GM12878 (cell line): Measurements from ENCODE around the gene CNPY1. TPM values are rescaled to one million over a fixed set of nuclear protein-coding genes. Genes with fewer than 3 reads are reported as not detected.

Experiments used
- ATAC-seq: fragments of 200-7000 bp; cut with Tn5 transposase; 3 replicates; pipeline ENCODE4 v1.9.1; 2020; ENCODE audit warnings: mild to moderate bottlenecking, moderate library complexity
- BruUV-seq: library from RNA; stranded (reverse); fragments of 400-500 nt; replicated peaks from 2 replicates; lab custom pipeline; 2021; lab: Mats Ljungman, UMichigan
- CTCF ChIA-PET: fragments of 300-600 bp; sonication (Branson Sonifier 250); formaldehyde crosslinking; extraction: SDS; loops from one replicate; lab custom pipeline; 2021; ENCODE audit warnings: inconsistent platforms; lab: Yijun Ruan, JAX
- POLR2A ChIA-PET: fragments of 350-600 bp; formaldehyde crosslinking; extraction: SDS; loops from one replicate; lab custom pipeline; 2021; ENCODE audit warnings: inconsistent platforms; lab: Charles Lee
- RAD21 ChIA-PET: fragments of 300-600 bp; sonication (Branson Sonifier 250); formaldehyde crosslinking; loops from one replicate; lab custom pipeline; 2023; ENCODE audit warnings: antibody characterized with exemption; ENCODE audit not compliant: unreplicated experiment; lab: Charles Lee
- SMC1A ChIA-PET: fragments of 300-600 bp; sonication (Branson Sonifier 250); formaldehyde crosslinking; loops from one replicate; lab custom pipeline; 2023; ENCODE audit not compliant: unreplicated experiment, uncharacterized antibody; lab: Charles Lee
- DNase-seq: peaks from one replicate; pipeline ENCODE4 v3.0.0-alpha.2; 2011; ENCODE audit warnings: low read depth, low spot score
- FAIRE-seq: peaks from 3 replicates; lab custom pipeline; 2011; peaks lifted over from hg19 to GRCh38; lab: Jason Lieb, UNC
- H2AFZ ChIP-seq: 2 replicates; pipeline ENCODE4 v1.6.0; 2011; ENCODE audit warnings: low read depth, low read length, control low read depth; ENCODE audit not compliant: control insufficient read depth
- H3K27ac ChIP-seq: 2 replicates; pipeline ENCODE4 v1.5.1; 2011; ENCODE audit warnings: control low read depth; ENCODE audit not compliant: control insufficient read depth, insufficient read depth
- H3K27me3 ChIP-seq, 2 experiments: replicated peaks in 1 of 2; 2 replicates each; pipeline versions ENCODE4 v1.6.0 to v1.6.1; 2011; ENCODE audit warnings: low read length in 1 of 2; ENCODE audit not compliant: control insufficient read depth in 2 of 2, insufficient read depth in 2 of 2
- H3K36me3 ChIP-seq, 2 experiments: 2 replicates each; pipeline ENCODE4 v1.5.1; 2011; ENCODE audit warnings: low read length in 1 of 2; ENCODE audit not compliant: control insufficient read depth in 2 of 2, insufficient read depth in 2 of 2
- H3K4me1 ChIP-seq: 2 replicates; pipeline ENCODE4 v1.6.1; 2011; ENCODE audit warnings: mild to moderate bottlenecking, low read length, moderate library complexity, mixed read lengths; ENCODE audit not compliant: control insufficient read depth, insufficient read depth
- H3K4me2 ChIP-seq: 2 replicates; pipeline ENCODE4 v1.6.0; 2011; ENCODE audit warnings: control low read depth; ENCODE audit not compliant: control insufficient read depth, insufficient read depth
- H3K4me3 ChIP-seq: fragments of 200-600 bp; sonication (generic); 2 replicates; pipeline ENCODE4 v1.5.1; 2016
- H3K79me2 ChIP-seq: 2 replicates; pipeline ENCODE4 v1.6.0; 2011; ENCODE audit warnings: low read length; ENCODE audit not compliant: control insufficient read depth, insufficient read depth
- H3K9ac ChIP-seq: 2 replicates; pipeline ENCODE4 v1.8.0; 2011; ENCODE audit warnings: low read length, control low read depth, mixed read lengths; ENCODE audit not compliant: control insufficient read depth, insufficient read depth
- H3K9me3 ChIP-seq: replicated peaks from 3 replicates; pipeline ENCODE4 v1.5.1; 2011; ENCODE audit warnings: mild to moderate bottlenecking, low read length; ENCODE audit not compliant: control insufficient read depth, insufficient read depth
- H4K20me1 ChIP-seq: 2 replicates; pipeline ENCODE4 v1.6.0; 2011; ENCODE audit not compliant: control insufficient read depth, insufficient read depth
- BCL11A ChIP-seq: IDR thresholded peaks from 2 replicates; pipeline ENCODE4 v1.6.1; 2011; ENCODE audit warnings: low read depth, low read length
- CREM ChIP-seq: IDR thresholded peaks from 2 replicates; pipeline ENCODE4 v1.6.1; 2014; ENCODE audit warnings: antibody characterized with exemption, low read depth
- FOS ChIP-seq: IDR thresholded peaks from 3 replicates; pipeline ENCODE4 v1.6.1; 2011; ENCODE audit warnings: borderline replicate concordance; ENCODE audit not compliant: insufficient read length; ENCODE audit errors: extremely low read depth
- FOXM1 ChIP-seq: IDR thresholded peaks from 2 replicates; pipeline ENCODE4 v1.6.1; 2012; ENCODE audit warnings: low read depth, mild to moderate bottlenecking, inconsistent platforms, low read length, moderate library complexity
- GABPA ChIP-seq: IDR thresholded peaks from 2 replicates; pipeline ENCODE4 v1.6.1; 2014; ENCODE audit warnings: antibody characterized with exemption, low read depth, mild to moderate bottlenecking, inconsistent platforms
- KDM1A ChIP-seq: fragments of 200-600 bp; sonication (generic); IDR thresholded peaks from 2 replicates; pipeline ENCODE4 v1.6.1; 2016; ENCODE audit warnings: borderline replicate concordance
- PAX5 ChIP-seq: IDR thresholded peaks from 2 replicates; pipeline ENCODE4 v1.6.1; 2011; ENCODE audit warnings: low read depth, low read length, borderline replicate concordance
- POLR2A ChIP-seq: IDR thresholded peaks from 2 replicates; pipeline ENCODE4 v1.6.1; 2011; ENCODE audit warnings: low read depth, mild to moderate bottlenecking, low read length
- RB1 ChIP-seq: fragments of 450-650 bp; formaldehyde crosslinking; IDR thresholded peaks from 2 replicates; pipeline ENCODE4 v1.6.1; 2017; ENCODE audit warnings: mild to moderate bottlenecking, borderline replicate concordance
- SREBF1 ChIP-seq: IDR thresholded peaks from 2 replicates; pipeline ENCODE4 v1.6.1; 2012; ENCODE audit warnings: mild to moderate bottlenecking, low read length
- ZSCAN29 ChIP-seq: fragments of 450-650 bp; IDR thresholded peaks from 2 replicates; pipeline ENCODE4 v1.6.1; 2017; ENCODE audit warnings: mild to moderate bottlenecking, moderate library complexity
- WGBS: methylation state at CpG from one replicate; pipeline ENCODE4 v1.1.6; 2016; ENCODE audit warnings: low lambda C conversion rate; ENCODE audit not compliant: insufficient replicate concordance, insufficient coverage; ENCODE audit errors: missing lambda C conversion rate; 5-methylcytosine and 5-hydroxymethylcytosine counted together
- in situ Hi-C: fragments of 300-500 bp; cut with MboI; formaldehyde crosslinking; loops from 9 replicates; pipeline ENCODE4 v1.14.3; 2018; ENCODE audit warnings: mixed read lengths
- intact Hi-C: fragments of 100-400 bp; cut with micrococcal nuclease; formaldehyde crosslinking; loops from one replicate; pipeline ENCODE4 v1.14.2; 2022; ENCODE audit not compliant: unreplicated experiment
- polyA plus RNA-seq, 11 experiments: library from polyadenylated mRNA; depleted of rRNA in 4 of 11; unstranded in 6 of 11; stranded (reverse) in 5 of 11; fragments of >200 nt; fragmentation: Nextera tagmentation in 4 of 11; fragmentation: Illumina TruSeq in 1 of 11; extraction: Ambion mirVana in 4 of 11; extraction: Trizol in 1 of 11; gene quantifications; 1 replicate in 1 of 11; 2 replicates in 10 of 11; pipeline versions ENCODE4 v1.2.1 to v1.2.3, GENCODE V29; 2011 to 2016; ENCODE audit warnings: inconsistent platforms in 2 of 11, missing spikeins in 2 of 11, low read depth in 1 of 11
- total RNA-seq, 4 experiments: library from RNA; depleted of rRNA in 3 of 4; stranded (reverse); fragments of >200 nt in 3 of 4; fragmentation: Illumina TruSeq in 1 of 4; extraction: Trizol in 1 of 4; gene quantifications; 2 replicates each; pipeline versions ENCODE4 v1.2.1 to v1.2.3, GENCODE V29; 2013 to 2021
- TF ChIP-seq, protein P1 (sequence below): fragments of 450-650 bp; formaldehyde crosslinking; IDR thresholded peaks from 2 replicates; pipeline ENCODE4 v1.5.0; 2022; ENCODE audit warnings: mild to moderate bottlenecking, missing genetic modification characterization
- TF ChIP-seq, protein P2 (sequence below): fragments of 450-650 bp; IDR thresholded peaks from 2 replicates; pipeline ENCODE4 v1.6.1; 2017; ENCODE audit warnings: mild to moderate bottlenecking, moderate library complexity
- TF ChIP-seq, protein P3 (sequence below): IDR thresholded peaks from 2 replicates; pipeline ENCODE4 v1.6.1; 2012; ENCODE audit warnings: mild to moderate bottlenecking, low read depth, low read length

The CNPY1 gene
- total and polyA plus RNA-seq, 10 of the 15 experiments (the other 5 are each of a cell fraction or from before 2014, with no cell fraction given): not detected

DNA sequence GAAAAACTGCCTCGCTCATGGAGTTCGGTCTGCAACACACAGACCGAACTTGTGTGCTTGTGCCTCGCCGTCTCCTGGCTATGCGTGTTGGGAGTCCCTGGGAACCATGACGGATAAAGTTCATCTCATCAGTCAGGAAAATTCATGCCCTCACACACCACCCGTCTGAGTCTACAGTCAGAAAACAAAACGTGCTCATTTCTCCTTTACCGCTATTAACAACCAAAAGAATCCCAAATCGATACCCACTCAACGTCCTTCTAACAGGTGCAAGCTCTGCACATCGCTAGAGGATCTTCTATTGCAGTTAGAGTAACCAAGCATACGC is 13.6 kb downstream of the CNPY1 start (continued):
- TF ChIP-seq, protein P1, sequence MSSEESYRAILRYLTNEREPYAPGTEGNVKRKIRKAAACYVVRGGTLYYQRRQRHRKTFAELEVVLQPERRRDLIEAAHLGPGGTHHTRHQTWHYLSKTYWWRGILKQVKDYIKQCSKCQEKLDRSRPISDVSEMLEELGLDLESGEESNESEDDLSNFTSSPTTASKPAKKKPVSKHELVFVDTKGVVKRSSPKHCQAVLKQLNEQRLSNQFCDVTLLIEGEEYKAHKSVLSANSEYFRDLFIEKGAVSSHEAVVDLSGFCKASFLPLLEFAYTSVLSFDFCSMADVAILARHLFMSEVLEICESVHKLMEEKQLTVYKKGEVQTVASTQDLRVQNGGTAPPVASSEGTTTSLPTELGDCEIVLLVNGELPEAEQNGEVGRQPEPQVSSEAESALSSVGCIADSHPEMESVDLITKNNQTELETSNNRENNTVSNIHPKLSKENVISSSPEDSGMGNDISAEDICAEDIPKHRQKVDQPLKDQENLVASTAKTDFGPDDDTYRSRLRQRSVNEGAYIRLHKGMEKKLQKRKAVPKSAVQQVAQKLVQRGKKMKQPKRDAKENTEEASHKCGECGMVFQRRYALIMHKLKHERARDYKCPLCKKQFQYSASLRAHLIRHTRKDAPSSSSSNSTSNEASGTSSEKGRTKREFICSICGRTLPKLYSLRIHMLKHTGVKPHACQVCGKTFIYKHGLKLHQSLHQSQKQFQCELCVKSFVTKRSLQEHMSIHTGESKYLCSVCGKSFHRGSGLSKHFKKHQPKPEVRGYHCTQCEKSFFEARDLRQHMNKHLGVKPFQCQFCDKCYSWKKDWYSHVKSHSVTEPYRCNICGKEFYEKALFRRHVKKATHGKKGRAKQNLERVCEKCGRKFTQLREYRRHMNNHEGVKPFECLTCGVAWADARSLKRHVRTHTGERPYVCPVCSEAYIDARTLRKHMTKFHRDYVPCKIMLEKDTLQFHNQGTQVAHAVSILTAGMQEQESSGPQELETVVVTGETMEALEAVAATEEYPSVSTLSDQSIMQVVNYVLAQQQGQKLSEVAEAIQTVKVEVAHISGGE (CRISPR knock-in tag): no peak
- TF ChIP-seq KDM1A: no peak

DNA sequence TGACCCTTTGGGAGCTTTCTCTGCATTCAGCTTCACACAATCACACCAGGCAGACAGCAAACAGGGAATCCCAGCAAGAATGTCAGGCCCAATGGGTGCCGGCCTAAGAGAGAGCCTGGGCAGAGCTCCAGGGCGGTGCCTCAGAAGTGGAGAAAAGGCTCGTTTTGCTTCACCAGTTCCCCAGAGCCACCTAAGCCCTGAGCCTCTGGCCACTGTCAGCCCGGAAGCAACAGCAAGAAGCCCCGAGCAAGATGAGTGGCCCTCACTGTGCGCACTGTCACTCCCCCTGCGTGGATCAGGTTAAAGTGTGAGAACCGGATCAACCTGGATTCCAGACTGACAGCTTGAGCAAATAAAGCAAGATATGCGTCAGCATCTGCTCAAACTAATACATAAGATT is 14.7 kb downstream of the CNPY1 start:
- POLR2A ChIA-PET: no interaction called here
- Histone ChIP-seq H4K20me1 (no peaks in the 10 kb centered on the region; the same call in 1 of the 2 replicates), H3K9me3 (no peaks in the 10 kb centered on the region; the same call in 2 of the 3 replicates), H3K9ac (no peak overlapping the region), H3K4me1 (no peaks in the 10 kb centered on the region), H3K27ac (no peak overlapping the region), H3K79me2 (no peaks in the 10 kb centered on the region), H2AFZ (no peak overlapping the region), H3K4me2 (no peak overlapping the region), H3K4me3 (no peak overlapping the region), H3K36me3 (no peaks in the 10 kb centered on the region), H3K27me3 (peaks cover 14 to 25% of the 10 kb centered on the region in 2 experiments)
- in situ Hi-C loops (no loop called here), intact Hi-C loops (loop anchor here (5.0 kb wide), 2 partner anchors 149 to 604 kb away; no protein-coding TSS in a partner anchor)
- no TSS peak for BruUV-seq
- SMC1A ChIA-PET: no interaction called here
- 33% methylated on average over 9 of the region's 9 CpGs for WGBS
- CTCF ChIA-PET: interaction anchor here (0.8 kb wide), 1 partner anchor 616 kb away, joined by 3 read pairs; no protein-coding TSS in a partner anchor
- ATAC-seq (no peak), FAIRE-seq (no peak), DNase-seq (no peak)
- RAD21 ChIA-PET: interaction anchor here (0.7 kb wide), 1 partner anchor 60 kb away, joined by 3 read pairs; no protein-coding TSS in a partner anchor
- TF ChIP-seq BCL11A: no peak
- no peak for TF ChIP-seq PAX5
- TF ChIP-seq GABPA: no peak
- TF ChIP-seq, protein P2, sequence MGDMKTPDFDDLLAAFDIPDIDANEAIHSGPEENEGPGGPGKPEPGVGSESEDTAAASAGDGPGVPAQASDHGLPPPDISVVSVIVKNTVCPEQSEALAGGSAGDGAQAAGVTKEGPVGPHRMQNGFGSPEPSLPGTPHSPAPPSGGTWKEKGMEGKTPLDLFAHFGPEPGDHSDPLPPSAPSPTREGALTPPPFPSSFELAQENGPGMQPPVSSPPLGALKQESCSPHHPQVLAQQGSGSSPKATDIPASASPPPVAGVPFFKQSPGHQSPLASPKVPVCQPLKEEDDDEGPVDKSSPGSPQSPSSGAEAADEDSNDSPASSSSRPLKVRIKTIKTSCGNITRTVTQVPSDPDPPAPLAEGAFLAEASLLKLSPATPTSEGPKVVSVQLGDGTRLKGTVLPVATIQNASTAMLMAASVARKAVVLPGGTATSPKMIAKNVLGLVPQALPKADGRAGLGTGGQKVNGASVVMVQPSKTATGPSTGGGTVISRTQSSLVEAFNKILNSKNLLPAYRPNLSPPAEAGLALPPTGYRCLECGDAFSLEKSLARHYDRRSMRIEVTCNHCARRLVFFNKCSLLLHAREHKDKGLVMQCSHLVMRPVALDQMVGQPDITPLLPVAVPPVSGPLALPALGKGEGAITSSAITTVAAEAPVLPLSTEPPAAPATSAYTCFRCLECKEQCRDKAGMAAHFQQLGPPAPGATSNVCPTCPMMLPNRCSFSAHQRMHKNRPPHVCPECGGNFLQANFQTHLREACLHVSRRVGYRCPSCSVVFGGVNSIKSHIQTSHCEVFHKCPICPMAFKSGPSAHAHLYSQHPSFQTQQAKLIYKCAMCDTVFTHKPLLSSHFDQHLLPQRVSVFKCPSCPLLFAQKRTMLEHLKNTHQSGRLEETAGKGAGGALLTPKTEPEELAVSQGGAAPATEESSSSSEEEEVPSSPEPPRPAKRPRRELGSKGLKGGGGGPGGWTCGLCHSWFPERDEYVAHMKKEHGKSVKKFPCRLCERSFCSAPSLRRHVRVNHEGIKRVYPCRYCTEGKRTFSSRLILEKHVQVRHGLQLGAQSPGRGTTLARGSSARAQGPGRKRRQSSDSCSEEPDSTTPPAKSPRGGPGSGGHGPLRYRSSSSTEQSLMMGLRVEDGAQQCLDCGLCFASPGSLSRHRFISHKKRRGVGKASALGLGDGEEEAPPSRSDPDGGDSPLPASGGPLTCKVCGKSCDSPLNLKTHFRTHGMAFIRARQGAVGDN: no peak
- no peak for TF ChIP-seq SREBF1
- no peak for TF ChIP-seq ZSCAN29
- TF ChIP-seq FOXM1: no peak
- TF ChIP-seq FOS: no peak
- TF ChIP-seq, protein P3, sequence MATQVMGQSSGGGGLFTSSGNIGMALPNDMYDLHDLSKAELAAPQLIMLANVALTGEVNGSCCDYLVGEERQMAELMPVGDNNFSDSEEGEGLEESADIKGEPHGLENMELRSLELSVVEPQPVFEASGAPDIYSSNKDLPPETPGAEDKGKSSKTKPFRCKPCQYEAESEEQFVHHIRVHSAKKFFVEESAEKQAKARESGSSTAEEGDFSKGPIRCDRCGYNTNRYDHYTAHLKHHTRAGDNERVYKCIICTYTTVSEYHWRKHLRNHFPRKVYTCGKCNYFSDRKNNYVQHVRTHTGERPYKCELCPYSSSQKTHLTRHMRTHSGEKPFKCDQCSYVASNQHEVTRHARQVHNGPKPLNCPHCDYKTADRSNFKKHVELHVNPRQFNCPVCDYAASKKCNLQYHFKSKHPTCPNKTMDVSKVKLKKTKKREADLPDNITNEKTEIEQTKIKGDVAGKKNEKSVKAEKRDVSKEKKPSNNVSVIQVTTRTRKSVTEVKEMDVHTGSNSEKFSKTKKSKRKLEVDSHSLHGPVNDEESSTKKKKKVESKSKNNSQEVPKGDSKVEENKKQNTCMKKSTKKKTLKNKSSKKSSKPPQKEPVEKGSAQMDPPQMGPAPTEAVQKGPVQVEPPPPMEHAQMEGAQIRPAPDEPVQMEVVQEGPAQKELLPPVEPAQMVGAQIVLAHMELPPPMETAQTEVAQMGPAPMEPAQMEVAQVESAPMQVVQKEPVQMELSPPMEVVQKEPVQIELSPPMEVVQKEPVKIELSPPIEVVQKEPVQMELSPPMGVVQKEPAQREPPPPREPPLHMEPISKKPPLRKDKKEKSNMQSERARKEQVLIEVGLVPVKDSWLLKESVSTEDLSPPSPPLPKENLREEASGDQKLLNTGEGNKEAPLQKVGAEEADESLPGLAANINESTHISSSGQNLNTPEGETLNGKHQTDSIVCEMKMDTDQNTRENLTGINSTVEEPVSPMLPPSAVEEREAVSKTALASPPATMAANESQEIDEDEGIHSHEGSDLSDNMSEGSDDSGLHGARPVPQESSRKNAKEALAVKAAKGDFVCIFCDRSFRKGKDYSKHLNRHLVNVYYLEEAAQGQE: no peak
- no peak for TF ChIP-seq RB1
- no peak for TF ChIP-seq POLR2A
- no peak for TF ChIP-seq CREM
